Epithelial cell of prostate (primary cell): Measurements from ENCODE around the gene RERE.
"Not testable (repeated sequence)": the region's sequence is repeated elsewhere in the genome, so short reads cannot be mapped to it uniquely, and the experiment has no call there.

Source experiments
- DNase-seq: peaks from one replicate; pipeline ENCODE4 v3.0.0-alpha.2; 2011; ENCODE audit warnings: low read depth, low spot score
- H3K27ac ChIP-seq: fragments of 450-650 bp; 2 replicates; pipeline ENCODE4 v1.5.1; 2017; ENCODE audit warnings: mild to moderate bottlenecking

The RERE gene

DNA sequence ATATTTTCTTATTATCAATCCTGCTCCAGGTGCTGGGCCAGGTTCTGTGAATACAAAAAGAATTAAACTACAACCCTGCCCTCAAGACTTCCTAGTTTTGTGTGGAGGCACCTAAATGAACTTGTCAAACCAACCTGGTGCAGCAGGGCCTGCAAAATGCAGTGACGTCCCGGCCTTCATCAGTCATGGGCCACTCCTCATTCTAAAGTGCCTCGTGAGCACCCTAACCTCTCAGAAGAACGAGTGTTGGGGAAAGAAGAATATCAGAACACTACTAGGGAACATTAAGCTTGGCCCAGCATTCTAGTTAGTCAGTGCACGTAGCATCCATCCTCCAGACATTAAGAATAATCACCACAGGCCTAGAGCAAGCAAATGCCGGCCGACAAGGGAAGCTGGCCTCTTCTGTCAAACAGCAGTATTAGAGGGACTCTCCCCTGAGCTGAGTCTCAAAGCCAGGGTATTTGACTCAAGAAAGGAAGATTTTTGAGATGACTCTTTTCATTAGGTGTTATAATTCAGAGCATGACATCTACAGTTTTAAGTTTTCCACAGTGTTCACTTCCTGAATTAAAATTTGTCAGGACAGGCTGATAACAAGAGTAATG, 361.6 kb downstream of the RERE start:
- H3K27ac ChIP-seq = peak overlapping the region; percentile 23
- no peak for DNase-seq

DNA sequence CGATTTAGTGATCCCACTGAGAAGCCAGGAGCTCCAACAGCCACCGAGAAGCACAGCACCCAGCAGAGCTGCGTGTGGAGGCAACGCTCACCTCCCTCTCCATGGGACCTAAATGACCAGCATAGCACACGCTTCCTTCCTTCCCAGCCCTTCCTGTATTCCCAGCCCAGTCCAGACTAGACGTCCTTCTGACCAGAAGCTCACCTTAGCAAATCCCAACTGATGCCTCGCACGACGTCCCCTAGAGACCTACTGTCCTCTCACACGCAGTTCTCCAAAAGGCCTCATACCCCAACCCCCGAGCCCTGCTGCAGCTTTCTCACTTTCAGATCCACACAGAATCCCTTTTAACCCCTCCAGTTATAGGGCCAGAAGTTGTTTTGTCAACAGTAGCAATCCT, 367.1 kb downstream of the RERE start:
- no peak overlapping the region for H3K27ac ChIP-seq
- no peak for DNase-seq

DNA sequence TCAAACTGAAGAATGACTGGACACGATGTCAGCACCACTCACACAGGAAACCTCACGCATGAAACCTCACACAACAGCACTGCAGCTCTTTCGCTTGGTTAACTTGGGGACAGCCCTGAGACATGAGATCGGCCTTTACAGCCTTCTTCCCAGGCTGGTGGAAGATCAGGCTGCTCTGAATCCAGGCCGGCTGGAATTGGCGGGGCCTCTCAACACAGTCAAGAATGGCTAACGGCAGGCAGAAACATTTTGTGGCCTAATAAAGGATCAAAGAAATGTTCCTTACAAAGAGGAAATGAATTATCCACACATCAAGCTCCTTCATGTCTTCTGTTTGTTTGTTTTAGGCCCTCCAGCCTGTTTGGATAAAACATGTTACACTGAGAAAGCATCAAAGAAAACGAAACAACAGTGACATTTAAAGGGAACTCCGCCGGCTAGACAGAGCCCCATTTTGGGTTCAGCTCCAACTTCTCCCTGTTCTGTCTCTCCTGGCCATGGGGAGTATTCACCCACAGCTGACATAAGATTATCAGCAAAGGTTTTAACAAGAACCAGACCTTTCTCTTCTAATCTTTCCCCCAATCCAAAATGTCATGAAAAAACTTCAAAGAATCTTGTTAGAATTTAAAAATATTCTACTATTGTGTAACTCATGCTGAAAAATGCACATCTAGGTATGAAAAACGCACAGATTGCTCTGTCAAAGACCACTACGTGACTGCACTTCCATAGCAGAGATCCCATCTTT, 368.4 kb downstream of the RERE start:
- H3K27ac ChIP-seq = peak overlapping the region; percentile 64
- peak; percentile 39 for DNase-seq

DNA sequence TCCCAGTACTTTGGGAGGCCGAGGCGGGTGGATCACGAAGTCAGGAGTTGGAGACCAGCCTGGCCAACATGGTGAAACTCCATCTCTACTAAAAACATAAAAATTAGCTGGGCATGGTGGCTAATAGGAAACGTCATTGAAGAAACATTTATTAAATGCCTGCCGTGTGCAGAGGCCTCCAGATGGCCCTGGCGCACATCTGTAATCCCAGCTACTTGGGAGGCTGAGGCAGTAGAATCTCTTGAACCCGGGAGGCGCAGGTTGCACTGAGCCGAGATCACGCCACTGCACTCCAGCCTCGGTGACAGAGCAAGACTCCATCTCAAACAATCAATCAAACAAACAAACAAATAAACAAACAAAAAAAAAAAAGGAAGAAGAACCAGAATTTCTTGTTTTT, 368.9 kb downstream of the RERE start:
- not testable (repeated sequence) for DNase-seq
- peak overlapping the region; percentile 64 for H3K27ac ChIP-seq

DNA sequence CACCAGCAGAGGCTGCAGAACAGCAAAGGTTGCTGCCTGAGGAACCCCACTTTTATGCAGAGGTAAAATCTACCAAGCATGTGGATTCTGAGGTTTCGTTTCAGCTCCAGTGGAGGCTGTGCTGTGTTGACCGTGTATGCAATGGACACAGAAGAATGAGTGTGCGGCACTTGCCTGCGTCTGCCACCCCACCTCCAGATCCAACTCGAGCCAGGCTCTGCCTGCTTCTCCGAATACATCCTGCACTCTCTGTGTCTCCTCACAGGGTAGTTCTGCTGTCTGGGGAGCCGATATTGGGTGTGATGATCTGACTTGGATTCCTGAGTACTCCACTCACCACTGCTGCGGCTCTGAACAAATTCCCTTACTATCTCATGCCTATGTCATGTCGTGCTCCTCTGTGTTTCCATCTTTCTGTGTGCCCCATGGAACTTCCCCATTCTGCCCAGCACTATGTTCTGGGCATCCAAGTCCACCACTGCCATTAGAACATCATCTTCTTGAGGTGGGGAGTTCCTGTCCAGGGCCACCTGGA, 369.8 kb downstream of the RERE start:
- no peak for DNase-seq
- H3K27ac ChIP-seq = no peak overlapping the region

DNA sequence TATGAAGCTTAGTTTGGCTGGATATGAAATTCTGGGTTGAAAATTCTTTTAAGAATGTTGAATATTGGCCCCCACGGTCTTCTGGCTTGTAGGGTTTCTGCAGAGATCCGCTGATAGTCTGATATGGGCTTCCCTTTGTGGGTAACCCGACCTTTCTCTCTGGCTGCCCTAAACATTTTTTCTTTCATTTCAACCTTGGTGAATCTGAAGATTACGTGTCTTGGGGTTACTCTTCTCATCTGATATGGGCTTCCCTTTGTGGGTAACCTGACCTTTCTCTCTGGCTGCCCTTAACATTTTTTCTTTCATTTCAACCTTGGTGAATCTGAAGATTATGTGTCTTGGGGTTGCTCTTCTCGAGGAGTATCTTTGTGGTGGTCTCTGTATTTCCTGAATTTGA, 371.3 kb downstream of the RERE start:
- not testable (repeated sequence) for H3K27ac ChIP-seq, DNase-seq

DNA sequence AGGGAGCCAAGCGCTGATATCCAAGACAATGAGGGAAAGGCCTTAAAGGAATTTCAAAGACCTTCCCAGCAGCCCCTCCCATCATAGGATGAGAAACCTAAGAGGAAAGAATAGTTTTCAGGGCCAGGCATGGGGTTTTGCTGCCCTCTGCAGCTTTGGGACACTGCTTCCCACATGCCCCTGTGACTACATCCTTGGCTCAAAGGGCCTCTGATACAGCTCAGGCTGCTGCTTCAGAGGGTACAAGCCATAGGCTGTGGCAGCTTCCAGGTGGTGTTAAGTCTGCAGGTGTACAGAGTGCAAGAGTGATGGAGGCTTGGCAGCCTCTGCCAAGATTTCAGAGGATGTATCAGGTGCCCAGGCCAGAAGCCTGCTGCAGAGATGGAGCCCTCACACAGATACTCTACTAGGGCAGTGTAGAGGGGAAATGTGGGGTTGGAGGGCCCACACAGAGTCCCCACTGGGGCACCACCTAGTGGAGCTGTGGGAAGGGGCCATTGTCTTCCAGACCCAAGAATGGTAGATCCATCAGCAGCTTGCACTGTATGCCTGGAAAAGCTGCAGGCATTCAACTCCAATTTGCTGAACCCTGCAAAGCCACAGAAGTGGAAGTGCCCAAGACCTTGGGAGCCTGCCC, 373.8 kb downstream of the RERE start:
- no peak for DNase-seq
- no peak overlapping the region for H3K27ac ChIP-seq

DNA sequence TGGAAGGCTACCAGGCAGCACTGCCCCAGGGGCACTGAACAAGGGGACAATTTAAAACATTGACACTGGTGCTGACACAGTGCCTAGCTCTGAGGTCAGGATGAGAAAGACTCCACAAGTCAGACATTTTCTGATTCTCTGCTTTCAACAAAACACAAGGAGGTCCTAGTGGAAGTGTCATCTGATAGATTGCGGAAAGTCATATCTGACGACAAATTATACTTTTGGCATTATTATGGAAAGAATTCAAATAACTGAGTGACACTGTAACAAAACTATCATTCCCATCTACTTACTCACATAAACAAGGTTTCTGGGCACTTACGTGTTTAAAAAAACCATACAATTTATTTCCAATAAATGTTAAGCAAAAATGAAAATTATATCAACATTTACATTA, 376.0 kb downstream of the RERE start:
- H3K27ac ChIP-seq = no peak overlapping the region
- no peak for DNase-seq

DNA sequence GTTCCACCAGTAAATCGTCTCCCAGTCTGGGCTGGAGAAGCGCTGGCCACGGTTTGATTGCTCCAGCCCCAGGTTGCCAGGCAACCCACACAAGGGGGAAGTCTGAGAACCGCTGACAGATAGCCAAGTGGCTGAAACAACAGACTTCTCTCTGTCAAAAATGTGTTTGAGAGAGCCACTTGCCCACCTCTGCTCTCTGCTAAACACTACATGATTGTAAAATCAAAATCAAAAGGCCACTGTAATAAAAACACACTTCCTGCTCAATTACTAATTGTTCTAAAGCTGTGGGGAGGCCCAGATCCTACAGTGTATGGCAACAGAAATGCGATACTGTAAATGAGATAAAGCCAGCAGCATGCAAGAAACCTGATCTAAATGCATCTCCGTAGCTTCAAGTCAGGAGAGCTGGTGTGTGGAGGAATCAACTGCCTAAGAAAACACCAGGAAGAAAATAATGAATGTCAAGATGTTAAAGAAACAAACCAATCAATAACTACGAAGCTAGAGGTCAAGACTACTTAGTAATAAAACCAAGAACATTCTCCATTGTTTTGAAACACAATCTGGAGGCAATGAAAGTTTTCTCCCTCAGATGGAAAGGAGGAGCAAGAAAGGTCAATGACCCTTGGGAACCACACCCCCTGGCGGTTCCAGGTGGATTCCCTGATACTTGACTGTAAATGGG, 378.3 kb downstream of the RERE start:
- H3K27ac ChIP-seq = no peak overlapping the region
- no peak for DNase-seq

DNA sequence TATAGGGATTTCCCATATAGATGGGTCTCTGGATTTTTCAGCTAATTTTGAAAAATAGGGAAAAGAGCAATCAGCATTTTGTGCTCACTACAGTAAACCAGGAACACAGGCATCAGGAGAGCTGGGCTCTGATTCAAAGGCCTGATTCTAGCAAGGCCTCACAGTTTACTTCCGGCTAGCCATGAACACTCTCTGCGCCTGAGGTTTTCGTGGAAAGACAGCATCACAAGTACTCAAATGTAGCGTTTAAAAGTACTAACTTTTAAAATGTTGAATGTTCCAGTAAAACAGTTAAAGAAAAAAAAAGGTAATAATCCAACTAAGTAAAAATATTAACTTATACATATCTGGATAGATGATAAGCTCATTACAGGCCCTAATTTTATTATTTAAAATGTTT, 379.0 kb downstream of the RERE start:
- no peak overlapping the region for H3K27ac ChIP-seq
- no peak for DNase-seq

DNA sequence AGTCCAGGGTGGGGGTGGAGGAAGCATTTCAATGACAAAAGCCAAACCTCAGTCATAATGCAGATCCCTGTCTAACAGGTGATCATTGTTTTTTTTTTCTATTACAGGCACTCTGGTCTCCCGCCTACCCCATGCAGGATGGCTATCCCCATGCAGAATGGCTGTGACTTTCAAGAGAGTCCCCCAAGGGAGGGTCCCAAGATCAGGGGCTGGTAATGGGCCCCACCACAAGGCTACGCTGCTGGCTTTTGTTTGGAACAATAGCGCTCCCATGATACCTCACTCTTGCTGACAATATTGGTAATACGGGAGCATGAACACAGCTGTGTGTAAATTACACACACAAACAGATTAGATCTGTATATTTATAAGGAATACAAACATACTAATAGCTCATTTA, 380.1 kb downstream of the RERE start:
- no peak for DNase-seq
- no peak overlapping the region for H3K27ac ChIP-seq

DNA sequence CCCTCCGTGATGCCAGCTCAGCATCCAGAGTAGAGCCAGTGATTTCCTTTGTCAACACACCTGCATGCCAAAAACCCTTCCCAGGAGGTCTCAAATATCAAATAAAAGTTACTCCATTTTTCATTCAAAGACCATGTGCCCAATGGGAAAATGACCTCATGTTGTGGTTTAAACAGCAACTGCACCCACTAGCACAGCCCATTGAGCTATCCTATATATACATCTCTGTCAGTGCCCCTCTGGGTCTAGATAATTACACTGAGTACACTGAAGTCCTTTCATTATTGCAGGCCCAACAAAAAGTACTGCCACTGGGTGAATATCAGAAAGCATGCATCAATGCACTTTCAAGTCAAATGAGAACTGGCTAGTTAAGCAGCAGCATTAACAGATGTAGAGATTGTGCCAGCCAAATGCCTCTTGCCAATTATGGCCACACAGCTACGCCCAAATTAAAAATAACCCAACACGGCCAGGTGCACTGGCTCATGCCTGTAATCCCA, 381.8 kb downstream of the RERE start:
- no peak overlapping the region for H3K27ac ChIP-seq
- DNase-seq = no peak

DNA sequence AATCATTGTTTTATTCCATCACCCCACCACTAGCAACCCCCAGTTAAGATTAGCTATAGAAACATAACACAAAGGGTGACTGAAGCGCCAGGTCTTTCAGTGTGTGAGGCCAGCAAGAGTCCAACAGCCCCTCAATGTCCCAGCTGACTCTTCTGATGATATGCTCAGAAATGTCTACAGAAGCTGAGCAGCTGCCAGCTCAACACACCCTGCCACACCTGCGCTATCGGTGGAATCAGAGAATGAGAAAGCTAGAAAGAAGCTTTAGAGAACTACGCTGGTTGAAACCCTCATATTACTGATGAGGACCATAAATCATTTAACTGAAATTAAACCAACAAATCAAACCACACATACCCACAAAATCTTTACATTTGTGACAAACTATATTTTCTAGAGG, 383.3 kb downstream of the RERE start:
- DNase-seq = no peak
- H3K27ac ChIP-seq = no peak overlapping the region

DNA sequence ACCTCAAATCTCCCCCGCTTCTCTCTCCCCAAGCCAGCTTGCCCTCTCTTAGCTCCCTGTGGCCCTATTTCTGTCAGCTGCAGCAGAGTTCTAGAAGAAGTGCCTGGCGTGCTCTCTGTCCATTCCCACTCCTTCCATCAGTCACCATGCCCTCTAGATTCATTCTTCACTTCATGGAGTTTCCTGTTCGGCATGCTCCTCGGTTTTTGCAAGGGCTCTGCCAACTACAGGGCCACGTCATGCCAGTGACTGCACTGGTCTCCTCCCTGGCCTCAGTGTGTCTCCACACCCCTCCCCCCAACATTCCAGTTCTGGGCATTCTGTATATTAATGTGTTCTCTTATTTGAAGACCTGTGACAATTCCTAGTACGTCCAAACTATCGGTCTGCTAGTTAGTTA, 385.7 kb downstream of the RERE start:
- H3K27ac ChIP-seq = no peak overlapping the region
- DNase-seq = no peak

DNA sequence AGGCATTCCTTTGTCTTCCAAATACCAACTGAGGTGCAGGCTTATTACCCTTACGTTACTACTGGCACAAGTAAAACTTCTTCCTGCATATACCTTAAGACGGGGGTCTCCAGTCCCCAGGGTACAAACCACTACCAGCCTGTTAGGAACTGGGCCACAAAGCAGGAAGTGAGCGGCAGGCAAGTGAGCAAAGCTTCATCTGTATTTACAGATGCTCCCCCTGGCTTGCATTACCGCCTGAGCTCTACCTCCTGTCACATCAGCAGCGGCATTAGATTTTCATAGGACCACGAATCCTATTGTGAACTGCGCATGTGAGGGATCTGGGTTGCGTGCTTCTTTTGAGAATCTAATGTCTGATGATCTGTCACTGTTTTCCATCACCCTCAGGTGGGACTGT, 386.4 kb downstream of the RERE start:
- no peak overlapping the region for H3K27ac ChIP-seq
- no peak for DNase-seq

DNA sequence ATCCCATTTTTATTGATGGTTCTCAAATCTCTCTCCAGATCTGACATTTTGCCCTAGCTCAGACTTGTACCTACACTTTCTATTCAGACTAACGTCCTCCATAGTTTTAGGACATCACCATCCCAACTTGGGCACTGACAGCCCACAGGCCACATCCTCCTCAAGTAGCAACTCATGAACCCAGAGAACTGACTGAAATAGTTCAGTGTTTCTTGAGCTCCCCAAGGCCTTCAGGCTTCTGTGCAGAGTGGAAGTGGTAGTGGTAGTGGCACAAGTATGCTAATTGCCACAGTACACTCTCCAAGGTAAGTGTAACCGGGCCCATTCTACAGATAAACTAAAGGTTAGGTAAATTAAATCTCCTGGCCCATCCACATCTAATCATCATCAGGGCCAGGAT, 387.0 kb downstream of the RERE start:
- H3K27ac ChIP-seq = no peak overlapping the region
- DNase-seq = no peak

DNA sequence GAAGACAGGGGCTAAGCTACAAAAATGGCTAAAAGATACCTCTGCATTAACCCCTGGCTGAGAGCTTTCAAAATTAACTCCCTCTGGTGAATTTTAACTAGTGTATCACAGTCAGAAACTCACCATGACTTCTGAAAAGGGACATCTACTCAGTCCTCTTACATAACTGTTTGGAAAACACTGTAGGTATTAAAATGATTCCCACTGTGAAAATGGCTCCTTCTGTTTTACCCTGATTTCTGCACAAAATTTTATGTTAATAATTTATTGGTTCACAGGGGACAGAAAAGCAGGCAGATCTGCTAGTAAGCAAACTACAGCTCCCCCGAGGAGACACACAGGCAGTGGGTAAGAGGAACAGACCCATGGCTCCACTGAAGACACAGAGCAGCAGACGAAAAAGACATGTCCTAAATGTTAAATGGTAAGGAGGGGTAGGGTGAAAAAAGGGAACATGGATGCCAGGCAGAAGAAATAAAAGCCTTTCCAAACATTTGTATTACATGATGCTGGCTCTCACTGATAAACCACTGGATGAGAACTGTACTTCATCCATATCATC, 387.8 kb downstream of the RERE start:
- DNase-seq = no peak
- H3K27ac ChIP-seq = no peak overlapping the region

DNA sequence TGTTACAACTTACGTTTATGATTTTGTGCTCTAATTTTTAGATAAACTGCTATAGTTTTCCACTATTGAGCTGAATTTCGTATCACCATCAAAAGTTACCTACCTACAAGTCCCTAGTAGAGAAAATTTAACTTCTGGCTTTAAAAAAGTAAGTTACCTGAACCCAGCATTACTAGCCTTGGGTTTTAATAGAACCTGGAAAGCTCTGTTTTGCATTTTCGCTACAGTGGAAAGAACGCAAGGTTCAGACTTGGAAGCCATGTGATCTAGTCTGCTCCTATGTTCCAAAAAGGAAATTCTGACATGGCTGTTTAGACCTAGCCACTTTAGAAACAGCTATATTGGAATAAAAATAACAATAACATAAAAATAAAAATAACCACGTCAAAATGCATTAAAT, 389.0 kb downstream of the RERE start:
- no peak for DNase-seq
- no peak overlapping the region for H3K27ac ChIP-seq

DNA sequence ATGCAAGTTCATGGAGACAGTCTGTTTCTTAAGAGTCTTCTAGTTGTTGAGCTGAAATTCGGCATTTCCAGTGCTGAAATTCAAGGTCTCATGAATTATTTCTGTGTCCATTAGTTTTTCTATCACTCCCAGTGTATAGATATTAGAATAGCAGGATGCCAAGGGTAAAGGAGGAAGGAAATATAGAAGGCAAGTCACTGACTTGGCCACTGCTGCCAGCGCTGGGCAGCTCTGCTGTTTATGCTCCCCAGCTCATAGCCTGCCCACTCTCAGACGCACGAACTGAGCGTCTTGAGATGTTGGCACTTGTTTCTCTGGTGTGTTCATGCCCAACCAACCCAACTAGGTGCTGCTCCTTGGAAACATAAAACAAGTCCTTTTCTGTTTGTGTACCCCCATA, 389.5 kb downstream of the RERE start:
- H3K27ac ChIP-seq = no peak overlapping the region
- DNase-seq = no peak

DNA sequence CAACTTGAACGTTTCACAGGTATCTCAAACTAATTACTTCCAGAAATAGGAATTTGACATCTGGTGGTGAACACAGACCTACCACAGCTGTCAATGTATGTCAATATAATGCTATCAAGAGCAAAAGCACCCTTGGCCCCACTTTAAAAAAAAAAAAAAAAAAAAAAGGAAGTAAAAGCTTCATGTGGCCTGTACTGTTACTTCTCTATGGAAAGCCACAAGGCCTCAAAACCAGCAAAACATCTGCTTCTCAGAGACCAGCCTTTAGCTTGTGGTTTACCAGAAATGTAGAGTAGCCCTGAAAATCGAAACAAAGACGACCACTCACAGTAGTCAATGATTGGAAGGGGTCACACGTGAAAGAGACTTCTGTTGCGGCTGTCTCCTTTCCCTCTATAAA, 389.9 kb downstream of the RERE start:
- DNase-seq = no peak
- H3K27ac ChIP-seq = no peak overlapping the region
